Measurements from ENCODE around the gene RAP1GAP. TPM values are rescaled to one million over a fixed set of nuclear protein-coding genes. Genes with fewer than 3 reads are reported as not detected.

Gene RAP1GAP
- total and polyA plus RNA-seq, 9 of the 15 experiments (the other 6 are each of a cell fraction or from before 2014, with no cell fraction given), result 0.29 to 30.2 (median 19.2) TPM

GRCh38 chr1:21705303-21705980, 36.3 kb upstream of the RAP1GAP start:
- H3K4me1 ChIP-seq (replicated peaks in 1 of 2; ENCODE audit: control insufficient read depth in 2 of 2, insufficient read depth in 2 of 2, low read length in 2 of 2), result peaks cover 0 to 16% of the 10 kb centered on the region in 2 experiments; a peak in 2 of 5 replicates
- H4K20me1 ChIP-seq (replicated peaks; ENCODE audit: control insufficient read depth, insufficient read depth, low read length), result no peaks in the 10 kb centered on the region
- in situ Hi-C loops (cut with MboI), result no loop called here
- H3K9me3 ChIP-seq (replicated peaks; ENCODE audit: control insufficient read depth, insufficient read depth, low read depth, low read length), result no peaks in the 10 kb centered on the region
- ChIA-PET CTCF (ENCODE audit: low intra/inter-chr PET ratio) (no interaction called here), POLR2A (interaction anchor here (0.8 to 2.3 kb wide), 2 partner anchors 9 to 10 kb away, joined by 4 to 9 read pairs; no protein-coding TSS in a partner anchor)
- no peaks in the 10 kb centered on the region for H3K27me3 ChIP-seq (ENCODE audit: control insufficient read depth in 2 of 2, insufficient read depth in 2 of 2, low read length in 2 of 2)
- 85% methylated on average over 4 of the region's 4 CpGs for WGBS (ENCODE audit: insufficient coverage, low coverage, missing lambda C conversion rate)
- no peak for DNase-seq (ENCODE audit: extremely low read depth in 1 of 4, low spot score in 3 of 4)
- H3K79me2 ChIP-seq (ENCODE audit: control insufficient read depth, insufficient read depth, low read length), result peaks cover 22% of the 10 kb centered on the region; the same call in 1 of the 3 replicates
- intact Hi-C loops (cut with micrococcal nuclease), result no loop called here
- BruUV-seq (replicated peaks), result no TSS peak
- peak overlapping the region; percentile 6; the same call in 1 of the 3 replicates for H3K27ac ChIP-seq (ENCODE audit: extremely low read depth, low read depth, low read length)
- no peak overlapping the region for H3K9ac ChIP-seq (ENCODE audit: insufficient read depth in 1 of 2, low read depth in 2 of 2, low read length in 2 of 2)
- no peaks in the 10 kb centered on the region for H3K9me1 ChIP-seq (ENCODE audit: control insufficient read depth, insufficient read depth, low read length)
- no peak for ATAC-seq
- H3K4me3 ChIP-seq, result no peak overlapping the region
- H2AFZ ChIP-seq (ENCODE audit: low read depth, low read length), result no peak overlapping the region
- TF ChIP-seq ZNF583 (CRISPR knock-in tag; IDR thresholded peaks at IDR 0.05) (no peak), CBX3 (IDR thresholded peaks at IDR 0.05; ENCODE audit: borderline replicate concordance in 1 of 2, low read length in 2 of 2) (no peak), FOXK2 (conservative IDR thresholded peaks at IDR 0.05 in 1 of 2, IDR thresholded peaks at IDR 0.05 in 1 of 2; ENCODE audit: low read depth in 2 of 2) (peak; percentile 33 to 58; a peak in 2 of 4 replicates), POLR2H (tag; IDR thresholded peaks at IDR 0.05; ENCODE audit: low read depth) (peak; percentile 43; the same call in 1 of the 2 replicates), FOXJ2 (tag; IDR thresholded peaks at IDR 0.05) (no peak), ZEB2 (IDR thresholded peaks at IDR 0.05) (no peak), NELFE (IDR thresholded peaks at IDR 0.05; ENCODE audit: insufficient read depth, insufficient read length) (no peak)
- no peak overlapping the region for H3K4me2 ChIP-seq (ENCODE audit: insufficient read depth, low read length)
- FAIRE-seq, result no peak
- H3K36me3 ChIP-seq (ENCODE audit: control insufficient read depth, insufficient read depth, low read length), result peaks cover 91% of the 10 kb centered on the region

Measured in K562 (cell line).